Activated CD8-positive, alpha-beta memory T cell treated with anti-CD3 and anti-CD28 coated beads, Interleukin-2, amount 50 U/mL, for 24 hours (primary cell): ENCODE results near the gene MTRFR.
"Not testable (repeated sequence)": the region's sequence is repeated elsewhere in the genome, so short reads cannot be mapped to it uniquely, and the experiment has no call there.

Experiments used
- DNase-seq: peaks from one replicate; pipeline ENCODE4 v3.0.0-alpha.2; 2020; ENCODE audit errors: extremely low read depth

MTRFR gene

GRCh38 chr12:123248996-123249741 is 15.9 kb downstream of the MTRFR start:
- not testable (repeated sequence) for DNase-seq

GRCh38 chr12:123250471-123251383 is 17.5 kb downstream of the MTRFR start:
- DNase-seq = no peak

GRCh38 chr12:123251403-123252076 is 18.3 kb downstream of the MTRFR start:
- no peak for DNase-seq

- not testable (repeated sequence) for DNase-seq
Observed at GRCh38 chr12:123252365-123252764, 19.1 kb downstream of the MTRFR start.

- DNase-seq = no peak
Observed at GRCh38 chr12:123253641-123254459, 20.6 kb downstream of the MTRFR start.

GRCh38 chr12:123254853-123255446 is 21.7 kb downstream of the MTRFR start:
- no peak for DNase-seq

- no peak for DNase-seq
Observed at GRCh38 chr12:123258593-123258992, 25.4 kb downstream of the MTRFR start.

GRCh38 chr12:123260081-123260480 is 26.8 kb downstream of the MTRFR start:
- no peak for DNase-seq

GRCh38 chr12:123261196-123261595 is 28.0 kb downstream of the MTRFR start:
- DNase-seq = no peak

- no peak for DNase-seq
Observed at GRCh38 chr12:123263196-123263817, 30.1 kb downstream of the MTRFR start.

GRCh38 chr12:123264642-123265041 is 31.4 kb downstream of the MTRFR start:
- DNase-seq = no peak

GRCh38 chr12:123265851-123266678 is 32.8 kb downstream of the MTRFR start:
- no peak for DNase-seq

- DNase-seq = no peak
Observed at GRCh38 chr12:123266679-123267277, 33.5 kb downstream of the MTRFR start.

- DNase-seq = no peak
Observed at GRCh38 chr12:123267335-123267920, 34.2 kb downstream of the MTRFR start.

GRCh38 chr12:123267991-123268843 is 35.0 kb downstream of the MTRFR start:
- no peak for DNase-seq

- no peak for DNase-seq
Observed at GRCh38 chr12:123268850-123269249, 35.6 kb downstream of the MTRFR start.

- no peak for DNase-seq
Observed at GRCh38 chr12:123269395-123269892, 36.2 kb downstream of the MTRFR start.

- DNase-seq = no peak
Observed at GRCh38 chr12:123269896-123270213, 36.6 kb downstream of the MTRFR start.
